NB4 (cell line): ENCODE measurements around the gene INMT.

Experiments used
- CTCF ChIP-seq: IDR thresholded peaks from one replicate; pipeline ENCODE4 v1.5.1; 2012; ENCODE audit warnings: low read depth, low read length
- MAX ChIP-seq: IDR thresholded peaks from 2 replicates; pipeline ENCODE4 v1.6.1; 2011; ENCODE audit warnings: low read depth, low read length
- MYC ChIP-seq: IDR thresholded peaks from 2 replicates; pipeline ENCODE4 v1.6.1; 2011; ENCODE audit warnings: low read depth, low read length
- POLR2A ChIP-seq: IDR thresholded peaks from 2 replicates; pipeline ENCODE4 v1.6.1; 2011; ENCODE audit warnings: mild to moderate bottlenecking; ENCODE audit not compliant: insufficient read length; ENCODE audit errors: extremely low read depth

- TF ChIP-seq CTCF (no peak), MAX (no peak), POLR2A (no peak), MYC (no peak)
Measured at GRCh38 chr7:30723776-30724175, 28.2 kb upstream of the INMT start.
